Measurements from ENCODE around the gene CACNA2D3. TPM values are rescaled to one million over a fixed set of nuclear protein-coding genes. Genes with fewer than 3 reads are reported as not detected.

CACNA2D3 gene
- total and polyA plus RNA-seq, 2 experiments from 2014 or later = 0.30 to 0.43 TPM

- TF ChIP-seq EZH2 (IDR thresholded peaks at IDR 0.05; ENCODE audit: insufficient read depth, poor library complexity, severe bottlenecking) (no peak), EZH2phosphoT487 (IDR thresholded peaks at IDR 0.05; ENCODE audit: insufficient read depth, low read depth) (no peak)
- no peaks in the 10 kb centered on the region for H3K79me2 ChIP-seq (ENCODE audit: insufficient read depth)
- no peaks in the 10 kb centered on the region for H3K9me2 ChIP-seq (ENCODE audit: insufficient read depth)
- H3K4me3 ChIP-seq = no peak overlapping the region
- no peak overlapping the region for H2AFZ ChIP-seq
- H3K9ac ChIP-seq = no peak overlapping the region
- DNase-seq = no peak
- no peak overlapping the region for H3K4me2 ChIP-seq (ENCODE audit: unreplicated experiment)
- H3K27me3 ChIP-seq (replicated peaks; ENCODE audit: insufficient read depth) = peaks cover 4% of the 10 kb centered on the region; the same call in 1 of the 2 replicates
- H3F3A ChIP-seq (ENCODE audit: insufficient read depth) = no peaks in the 10 kb centered on the region
- in situ Hi-C loops (cut with MboI) = no loop called here
- no peaks in the 10 kb centered on the region for H4K20me1 ChIP-seq (ENCODE audit: insufficient read depth)
- WGBS, 2 experiments (ENCODE audit: low coverage in 1 of 2, low lambda C conversion rate in 2 of 2, missing lambda C conversion rate in 2 of 2) = 26 to 31% methylated on average over 3 of the region's 3 CpGs
- H3K9me3 ChIP-seq (ENCODE audit: low read depth) = no peaks in the 10 kb centered on the region
- no peaks in the 10 kb centered on the region for H3K36me3 ChIP-seq (ENCODE audit: low read depth)
- no peak overlapping the region for H3K27ac ChIP-seq
- no peaks in the 10 kb centered on the region for H3K4me1 ChIP-seq (ENCODE audit: insufficient read depth)
Measured at GRCh38 chr3:54810401-54810800, 688.0 kb downstream of the CACNA2D3 start.

- Histone ChIP-seq H3K9me3 (ENCODE audit: low read depth) (no peaks in the 10 kb centered on the region), H3K9me2 (ENCODE audit: insufficient read depth) (no peaks in the 10 kb centered on the region), H3K4me1 (ENCODE audit: insufficient read depth) (0 out of 2 replicates have a peak, but pooled peaks cover 5% of the 10 kb centered on the region), H3K36me3 (ENCODE audit: low read depth) (no peaks in the 10 kb centered on the region), H3K4me3 (no peak overlapping the region), H3K9ac (no peak overlapping the region), H4K20me1 (ENCODE audit: insufficient read depth) (no peaks in the 10 kb centered on the region), H3F3A (ENCODE audit: insufficient read depth) (no peaks in the 10 kb centered on the region), H3K27ac (no peak overlapping the region), H3K27me3 (replicated peaks; ENCODE audit: insufficient read depth) (peaks cover 7% of the 10 kb centered on the region; the same call in 1 of the 2 replicates), H3K4me2 (ENCODE audit: unreplicated experiment) (no peak overlapping the region), H2AFZ (no peak overlapping the region), H3K79me2 (ENCODE audit: insufficient read depth) (no peaks in the 10 kb centered on the region)
- in situ Hi-C loops (cut with MboI) = no loop called here
- TF ChIP-seq EZH2phosphoT487 (IDR thresholded peaks at IDR 0.05; ENCODE audit: insufficient read depth, low read depth) (no peak), EZH2 (IDR thresholded peaks at IDR 0.05; ENCODE audit: insufficient read depth, poor library complexity, severe bottlenecking) (no peak)
- WGBS, 2 experiments (ENCODE audit: low coverage in 1 of 2, low lambda C conversion rate in 2 of 2, missing lambda C conversion rate in 2 of 2) = 52 to 62% methylated on average over 3 of the region's 3 CpGs
- no peak for DNase-seq
Measured at GRCh38 chr3:54814224-54814623, 691.9 kb downstream of the CACNA2D3 start.

DNA sequence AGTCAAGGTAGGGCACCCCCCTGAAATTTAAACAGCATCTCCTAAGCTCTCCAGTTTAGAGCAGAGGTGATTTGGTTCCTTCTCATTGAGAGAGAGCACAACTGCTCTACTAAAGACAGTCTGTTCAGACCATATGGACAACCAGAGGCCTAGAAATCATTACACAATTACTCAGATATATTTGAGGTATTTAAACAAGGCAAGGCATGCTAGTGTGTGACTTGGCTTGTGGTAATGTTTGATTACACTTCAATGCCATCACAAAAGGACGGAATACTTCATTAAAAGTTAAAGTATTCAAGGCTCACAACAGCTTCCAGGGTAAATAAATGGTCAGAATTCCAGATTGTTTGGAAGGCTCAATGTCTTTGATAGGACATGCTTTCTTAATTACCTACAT is 695.3 kb downstream of the CACNA2D3 start:
- Histone ChIP-seq H3K9me3 (ENCODE audit: low read depth) (no peaks in the 10 kb centered on the region), H2AFZ (no peak overlapping the region), H3K9ac (no peak overlapping the region), H3K4me1 (ENCODE audit: insufficient read depth) (0 out of 2 replicates have a peak, but pooled peaks cover 5% of the 10 kb centered on the region), H4K20me1 (ENCODE audit: insufficient read depth) (no peaks in the 10 kb centered on the region), H3K4me2 (ENCODE audit: unreplicated experiment) (no peak overlapping the region), H3K27ac (no peak overlapping the region), H3F3A (ENCODE audit: insufficient read depth) (no peaks in the 10 kb centered on the region), H3K9me2 (ENCODE audit: insufficient read depth) (no peaks in the 10 kb centered on the region), H3K79me2 (ENCODE audit: insufficient read depth) (no peaks in the 10 kb centered on the region), H3K4me3 (no peak overlapping the region), H3K27me3 (replicated peaks; ENCODE audit: insufficient read depth) (peaks cover 7% of the 10 kb centered on the region), H3K36me3 (ENCODE audit: low read depth) (no peaks in the 10 kb centered on the region)
- TF ChIP-seq EZH2 (IDR thresholded peaks at IDR 0.05; ENCODE audit: insufficient read depth, poor library complexity, severe bottlenecking) = no peak
- no peak for TF ChIP-seq EZH2phosphoT487 (IDR thresholded peaks at IDR 0.05; ENCODE audit: insufficient read depth, low read depth)
- in situ Hi-C loops (cut with MboI) = no loop called here
- WGBS, 2 experiments (ENCODE audit: low coverage in 1 of 2, low lambda C conversion rate in 2 of 2, missing lambda C conversion rate in 2 of 2) = 33 to 53% methylated on average over 1 of the region's 1 CpG
- DNase-seq = peak; percentile 9

DNA sequence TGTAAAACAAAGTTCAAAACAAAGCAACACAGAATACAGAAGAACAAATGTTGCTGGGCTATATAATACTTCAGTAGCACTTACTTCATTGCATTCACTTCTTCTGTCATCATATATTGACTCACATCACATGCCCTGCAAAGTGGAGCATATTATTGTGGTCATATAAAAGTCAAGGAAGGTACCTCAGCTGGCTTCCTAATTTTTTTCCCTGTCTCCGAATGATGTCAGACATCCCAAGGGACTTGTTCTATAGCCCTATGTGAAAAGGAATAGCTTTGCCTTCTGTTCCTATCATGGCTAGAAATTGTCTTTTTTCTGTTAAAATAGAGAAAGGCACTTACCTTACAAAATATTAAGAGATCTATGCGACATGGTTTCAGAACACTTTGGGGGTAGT is 696.1 kb downstream of the CACNA2D3 start:
- Histone ChIP-seq H3K36me3 (ENCODE audit: low read depth) (no peaks in the 10 kb centered on the region), H3K9me2 (ENCODE audit: insufficient read depth) (no peaks in the 10 kb centered on the region), H3K9ac (no peak overlapping the region), H3K4me2 (ENCODE audit: unreplicated experiment) (no peak overlapping the region), H3K9me3 (ENCODE audit: low read depth) (no peaks in the 10 kb centered on the region), H4K20me1 (ENCODE audit: insufficient read depth) (no peaks in the 10 kb centered on the region), H3F3A (ENCODE audit: insufficient read depth) (no peaks in the 10 kb centered on the region), H3K27ac (no peak overlapping the region), H3K27me3 (replicated peaks; ENCODE audit: insufficient read depth) (peaks cover 7% of the 10 kb centered on the region), H3K4me1 (ENCODE audit: insufficient read depth) (0 out of 2 replicates have a peak, but pooled peaks cover 5% of the 10 kb centered on the region), H3K4me3 (no peak overlapping the region), H2AFZ (no peak overlapping the region), H3K79me2 (ENCODE audit: insufficient read depth) (no peaks in the 10 kb centered on the region)
- in situ Hi-C loops (cut with MboI) = no loop called here
- 76 to 89% methylated on average over 2 of the region's 2 CpGs for WGBS, 2 experiments (ENCODE audit: low coverage in 1 of 2, low lambda C conversion rate in 2 of 2, missing lambda C conversion rate in 2 of 2)
- TF ChIP-seq EZH2 (IDR thresholded peaks at IDR 0.05; ENCODE audit: insufficient read depth, poor library complexity, severe bottlenecking) = no peak
- no peak for TF ChIP-seq EZH2phosphoT487 (IDR thresholded peaks at IDR 0.05; ENCODE audit: insufficient read depth, low read depth)
- no peak for DNase-seq

GRCh38 chr3:54818942-54819341 is 696.6 kb downstream of the CACNA2D3 start:
- in situ Hi-C loops (cut with MboI) = no loop called here
- H3K27me3 ChIP-seq (replicated peaks; ENCODE audit: insufficient read depth) = peaks cover 7% of the 10 kb centered on the region

More at GRCh38 chr3:54818942-54819341, 696.6 kb downstream of the CACNA2D3 start:
- Histone ChIP-seq H2AFZ (no peak overlapping the region), H3F3A (ENCODE audit: insufficient read depth) (no peaks in the 10 kb centered on the region), H3K9me2 (ENCODE audit: insufficient read depth) (no peaks in the 10 kb centered on the region), H3K4me3 (no peak overlapping the region), H3K4me1 (ENCODE audit: insufficient read depth) (0 out of 2 replicates have a peak, but pooled peaks cover 5% of the 10 kb centered on the region), H3K4me2 (ENCODE audit: unreplicated experiment) (no peak overlapping the region), H3K9ac (no peak overlapping the region), H3K9me3 (ENCODE audit: low read depth) (no peaks in the 10 kb centered on the region), H3K27ac (no peak overlapping the region), H3K79me2 (ENCODE audit: insufficient read depth) (no peaks in the 10 kb centered on the region), H4K20me1 (ENCODE audit: insufficient read depth) (no peaks in the 10 kb centered on the region), H3K36me3 (ENCODE audit: low read depth) (no peaks in the 10 kb centered on the region)
- 84 to 92% methylated on average over 1 of the region's 1 CpG for WGBS, 2 experiments (ENCODE audit: low coverage in 1 of 2, low lambda C conversion rate in 2 of 2, missing lambda C conversion rate in 2 of 2)
- no peak for DNase-seq
- TF ChIP-seq EZH2phosphoT487 (IDR thresholded peaks at IDR 0.05; ENCODE audit: insufficient read depth, low read depth) (no peak), EZH2 (IDR thresholded peaks at IDR 0.05; ENCODE audit: insufficient read depth, poor library complexity, severe bottlenecking) (no peak)
